ENCODE results near the gene DNAH17.

DNAH17 gene

DNA sequence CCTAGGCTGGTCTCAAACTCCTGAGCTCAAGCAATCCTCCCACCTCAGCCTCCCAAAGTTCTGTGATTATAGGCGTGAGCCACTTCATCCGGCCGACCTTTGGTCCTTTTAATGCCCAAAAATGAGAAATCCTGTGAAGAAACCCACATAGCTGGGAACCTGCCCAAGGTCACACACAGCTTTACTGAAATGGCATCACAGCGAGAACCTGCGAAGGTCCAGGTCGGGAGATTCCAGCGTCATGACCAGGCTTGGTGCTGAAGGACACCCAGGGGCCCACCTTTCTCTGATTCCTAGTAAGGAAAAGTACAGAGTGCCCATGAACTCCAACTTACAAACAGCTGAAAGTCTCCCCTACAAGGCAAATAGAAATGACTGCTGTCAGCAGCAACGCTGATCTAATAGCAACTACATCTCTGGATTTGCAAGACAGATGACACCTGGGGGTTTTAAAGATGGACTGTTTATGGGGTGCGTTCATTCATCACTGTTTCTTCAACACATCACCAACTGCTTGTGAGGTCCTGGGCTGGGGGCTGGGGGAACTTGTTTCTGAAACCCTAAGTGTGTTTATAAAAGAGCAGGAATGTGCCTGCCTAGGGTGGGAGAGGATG lies 24.5 kb upstream of the DNAH17 start:
- DNase-seq = no peak

DNA sequence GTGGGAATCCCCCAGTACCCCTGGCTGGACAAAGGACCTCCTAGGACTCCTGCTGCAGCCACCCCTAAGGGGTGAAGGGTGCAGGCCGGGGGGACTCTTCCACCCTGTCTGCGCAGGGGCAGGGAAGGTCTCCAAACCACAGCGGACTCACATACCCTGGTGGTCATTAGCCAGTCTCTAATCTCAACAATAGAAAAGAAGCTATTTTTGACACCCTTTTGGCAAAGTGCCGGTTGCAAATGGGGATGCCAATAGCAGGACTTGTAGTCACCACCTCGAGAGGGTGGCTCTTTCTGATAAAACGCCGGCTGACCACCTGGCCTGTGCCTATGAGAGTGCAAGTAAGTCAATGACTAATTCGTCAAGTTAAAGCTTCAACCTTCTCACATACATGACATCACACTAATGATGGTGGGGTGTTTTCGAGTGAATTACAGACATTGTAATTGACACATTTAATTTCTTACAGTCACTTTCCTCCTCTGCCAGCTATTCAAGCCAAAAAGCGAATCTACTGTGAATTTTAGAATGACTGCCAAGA lies 23.1 kb upstream of the DNAH17 start:
- no peak for DNase-seq

DNA sequence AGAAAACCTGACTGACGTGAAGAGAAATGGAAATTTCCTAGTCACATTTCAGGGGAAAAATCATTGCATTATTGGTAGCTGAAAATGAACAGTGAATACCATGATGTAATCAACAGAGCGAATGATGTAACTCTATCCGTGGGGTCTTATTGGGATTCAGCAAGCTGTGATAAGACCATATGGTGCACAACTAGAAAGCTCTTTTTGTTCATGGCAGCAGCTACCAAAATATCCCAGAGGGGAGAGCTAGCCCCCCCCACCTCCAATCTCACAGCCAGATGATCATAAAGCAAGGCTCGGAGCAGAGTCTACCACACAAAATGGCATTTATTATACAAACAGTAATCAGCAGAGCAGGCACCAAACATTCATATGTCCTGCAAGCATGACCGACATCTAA lies 22.2 kb upstream of the DNAH17 start:
- DNase-seq = no peak

DNA sequence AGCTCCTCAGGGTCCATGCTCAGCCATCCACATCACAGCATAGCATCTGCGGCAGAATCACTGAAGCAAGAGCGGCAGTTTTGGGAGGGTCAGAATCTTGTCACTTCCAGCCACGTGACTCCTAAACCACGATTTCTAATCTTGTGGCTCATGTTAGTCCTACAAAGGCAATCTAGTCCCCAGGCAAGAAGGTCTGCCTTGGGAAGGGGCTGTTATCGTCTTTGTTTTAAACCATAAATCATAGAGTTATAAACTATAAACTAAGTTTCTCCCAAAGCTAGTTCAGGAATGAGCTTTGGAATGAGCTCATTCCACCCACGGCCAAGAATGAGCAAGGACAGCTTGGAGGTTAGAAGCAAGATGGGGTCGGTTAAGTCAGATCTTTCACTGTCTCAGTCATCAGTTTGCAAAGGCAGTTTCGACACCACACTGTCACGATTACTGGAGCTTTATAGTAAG lies 20.8 kb upstream of the DNAH17 start:
- DNase-seq = no peak

DNA sequence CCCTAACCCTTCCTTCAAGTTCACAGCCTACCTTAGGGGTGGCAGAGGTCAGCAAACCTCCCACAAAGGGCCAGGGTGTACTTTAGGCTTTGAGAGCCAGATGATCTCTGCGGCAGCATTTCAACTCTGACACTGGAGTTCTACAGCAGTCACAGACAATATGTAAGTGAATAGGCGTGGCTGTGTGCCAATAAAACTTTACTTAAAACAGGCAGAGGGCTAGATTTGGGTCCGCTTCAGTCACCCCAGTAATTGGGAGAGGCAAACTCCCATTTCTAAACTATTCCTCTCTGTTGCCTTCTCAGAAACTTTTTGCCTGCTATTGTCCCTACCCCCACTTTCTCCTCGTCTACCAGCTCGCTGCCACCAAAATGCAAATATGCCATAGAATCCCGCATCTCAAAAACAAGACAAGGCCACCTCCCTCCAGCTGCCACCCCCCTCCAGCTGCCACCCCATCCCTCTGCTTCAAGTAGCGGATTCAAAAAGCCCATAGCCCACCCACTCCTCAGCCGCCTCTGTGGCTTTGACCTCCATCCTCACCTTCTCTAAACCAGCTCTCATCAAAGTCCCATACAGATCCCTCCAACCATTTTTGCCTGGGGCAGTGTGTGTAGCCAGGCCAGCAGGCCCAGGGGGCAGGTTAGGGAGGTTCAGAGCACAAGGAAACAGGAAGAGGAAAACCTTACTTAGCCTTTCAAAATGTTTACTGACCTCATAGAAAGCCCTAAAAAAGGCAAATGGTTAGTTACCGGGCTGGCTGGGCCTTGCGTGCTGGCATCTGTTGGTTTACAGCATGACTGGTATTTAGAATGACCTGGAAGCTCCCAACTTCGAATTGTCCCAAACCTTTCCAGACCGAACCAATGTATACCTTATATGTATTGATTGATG lies 19.9 kb upstream of the DNAH17 start:
- DNase-seq = peak; percentile 17

DNA sequence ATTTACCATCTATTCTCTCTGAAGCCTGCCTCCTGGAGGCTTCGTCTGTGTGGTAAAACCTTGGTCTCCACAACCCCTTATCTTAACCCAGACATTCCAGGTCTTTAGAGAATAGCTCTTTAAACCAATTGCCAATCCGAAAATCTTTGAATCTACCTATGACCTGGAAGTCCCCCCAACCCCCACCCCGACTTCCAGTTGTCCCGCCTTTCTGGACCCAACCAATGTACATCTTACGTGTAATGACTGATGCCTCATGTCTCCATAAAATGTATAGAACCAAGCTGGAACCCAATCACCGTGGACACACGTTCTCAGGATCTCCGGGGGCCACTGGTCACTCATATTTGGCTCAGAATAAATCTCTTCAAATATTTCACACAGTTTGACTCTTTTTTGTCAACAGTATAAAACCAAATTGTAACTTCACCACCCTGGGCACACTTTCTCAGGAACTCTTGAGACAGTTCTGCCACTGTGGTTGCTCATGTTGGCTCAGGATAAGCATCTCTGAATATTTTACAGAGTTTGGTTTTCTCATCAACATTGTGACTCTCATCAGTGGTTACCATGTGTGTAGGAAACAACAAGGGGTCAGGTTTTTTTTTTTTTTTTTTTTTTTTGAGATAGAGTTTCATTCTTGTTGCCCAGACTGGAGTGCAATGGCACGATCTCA lies 18.1 kb upstream of the DNAH17 start:
- DNase-seq = peak; percentile 20

DNA sequence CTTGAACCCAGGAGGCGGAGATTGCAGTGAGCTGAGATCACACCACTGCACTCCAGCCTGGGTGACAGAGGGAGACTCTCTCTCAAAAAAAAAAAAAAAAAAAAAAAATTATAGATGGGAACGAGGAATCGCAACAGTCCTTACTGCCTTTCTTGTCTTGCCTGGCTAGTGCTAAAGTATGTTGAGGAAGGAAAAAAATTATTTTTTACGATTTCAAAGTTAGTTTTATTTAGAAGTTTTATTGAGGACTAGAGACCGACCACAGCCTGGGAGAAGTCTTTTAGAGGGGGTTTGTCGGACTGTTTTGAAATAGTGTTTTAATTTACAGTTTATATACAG lies 15.8 kb upstream of the DNAH17 start:
- DNase-seq = no peak

DNA sequence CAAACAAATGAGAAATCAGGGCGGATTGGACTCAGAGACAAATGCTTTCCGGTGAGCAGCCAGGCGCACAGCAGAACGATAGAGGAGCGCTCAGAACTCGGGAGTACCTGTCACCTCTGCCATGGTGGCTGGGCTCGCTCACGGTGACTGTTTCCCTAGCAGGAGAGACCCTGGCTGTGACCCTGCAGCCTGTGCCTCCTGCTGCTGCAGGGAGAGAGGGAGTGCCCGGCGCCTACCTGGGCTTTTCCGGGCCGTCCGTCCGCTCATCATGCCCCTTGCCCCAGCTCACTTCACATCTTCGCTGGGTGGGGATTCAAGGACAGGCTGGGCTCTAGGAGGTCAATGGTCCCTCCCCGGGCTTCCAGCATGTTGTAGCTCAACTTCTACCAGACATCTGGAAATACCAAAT lies 14.1 kb upstream of the DNAH17 start:
- no peak for DNase-seq

DNA sequence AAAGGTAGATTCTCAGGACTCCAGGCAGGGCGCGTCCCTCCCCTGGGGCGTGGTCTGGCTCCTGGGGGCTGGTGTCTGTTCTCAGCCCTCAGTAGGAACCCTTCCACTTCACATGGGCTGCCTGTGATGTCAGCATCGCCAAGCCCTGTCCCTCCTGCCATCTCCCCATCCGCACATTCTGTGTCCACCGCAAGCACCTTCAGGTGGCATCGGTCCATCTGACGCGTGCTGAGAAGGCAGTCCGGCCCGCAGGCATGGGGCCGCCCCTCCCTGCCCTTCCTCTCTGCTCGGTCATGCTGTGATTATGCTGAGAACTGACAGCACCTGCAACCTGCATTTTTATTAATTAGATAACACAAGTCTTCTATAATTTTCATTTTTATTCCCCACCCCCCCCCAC lies 12.7 kb upstream of the DNAH17 start:
- peak; percentile 6 for DNase-seq

DNA sequence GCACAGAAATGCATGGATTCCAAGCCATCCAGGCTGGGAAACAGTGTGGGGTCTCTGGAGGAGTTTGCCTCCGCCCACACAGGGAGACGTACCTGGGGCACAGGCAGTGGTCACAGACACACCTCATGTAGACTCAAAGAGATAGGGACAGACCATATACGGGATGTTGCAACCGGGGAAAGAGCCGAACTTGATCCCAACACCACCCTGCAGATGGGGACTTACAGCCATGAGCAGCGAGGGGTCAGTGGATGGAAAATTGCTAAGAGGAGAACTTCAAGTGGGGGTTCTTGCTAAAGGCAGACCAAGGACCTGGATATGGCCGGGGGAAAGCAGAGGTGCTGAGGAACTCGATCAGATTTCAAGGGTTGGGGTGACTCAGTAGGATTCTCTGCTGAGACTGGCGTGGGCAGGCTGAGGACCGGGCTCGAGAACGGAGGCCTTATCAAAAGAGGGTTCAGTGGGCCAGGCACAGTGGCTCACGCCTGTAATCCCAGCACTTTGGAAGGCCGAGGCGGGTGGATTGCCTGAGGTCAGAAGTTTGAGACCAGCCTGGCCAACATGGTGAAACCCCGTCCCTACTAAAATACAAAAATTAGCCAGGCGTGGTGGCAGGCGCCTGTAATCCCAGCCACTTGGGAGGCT lies 12.0 kb upstream of the DNAH17 start:
- DNase-seq = no peak

DNA sequence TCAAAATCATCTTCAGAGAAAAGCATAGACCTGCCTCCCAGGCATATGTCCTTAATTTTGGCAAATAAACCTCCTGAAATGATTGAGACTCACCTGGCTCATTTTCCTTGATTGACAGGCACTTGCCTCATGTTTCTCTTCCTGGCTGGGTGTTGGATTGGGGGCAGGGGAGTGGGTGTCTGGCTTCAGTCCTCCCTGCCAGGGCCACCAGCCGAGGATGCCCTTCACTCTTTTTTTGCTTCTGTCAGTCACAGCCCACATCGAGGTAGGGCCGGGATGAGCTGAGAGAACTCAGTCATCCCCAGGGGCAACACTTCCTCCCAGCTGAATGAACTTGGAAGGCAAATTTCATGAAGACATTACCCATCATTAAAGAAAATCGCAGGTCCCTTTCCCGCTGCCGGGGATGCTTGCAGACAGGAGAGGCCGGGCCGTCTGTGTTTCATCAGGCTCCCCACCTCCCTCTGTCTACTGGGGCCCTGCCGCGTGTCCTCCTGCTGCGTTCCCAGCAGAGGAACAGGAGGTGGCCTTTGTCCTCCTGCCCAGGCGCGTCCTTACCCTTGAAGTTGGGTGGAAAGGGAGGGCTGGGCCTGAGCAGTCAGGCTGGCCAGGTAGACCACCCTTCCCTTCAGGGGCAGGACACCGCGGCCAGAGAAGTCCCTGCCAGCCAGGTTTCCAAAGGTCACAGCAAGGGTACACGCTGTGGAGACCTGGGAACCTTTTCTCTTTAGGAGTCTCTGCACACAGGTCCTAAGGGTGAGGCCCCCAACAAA lies 11.2 kb upstream of the DNAH17 start:
- DNase-seq = peak; percentile 14

DNA sequence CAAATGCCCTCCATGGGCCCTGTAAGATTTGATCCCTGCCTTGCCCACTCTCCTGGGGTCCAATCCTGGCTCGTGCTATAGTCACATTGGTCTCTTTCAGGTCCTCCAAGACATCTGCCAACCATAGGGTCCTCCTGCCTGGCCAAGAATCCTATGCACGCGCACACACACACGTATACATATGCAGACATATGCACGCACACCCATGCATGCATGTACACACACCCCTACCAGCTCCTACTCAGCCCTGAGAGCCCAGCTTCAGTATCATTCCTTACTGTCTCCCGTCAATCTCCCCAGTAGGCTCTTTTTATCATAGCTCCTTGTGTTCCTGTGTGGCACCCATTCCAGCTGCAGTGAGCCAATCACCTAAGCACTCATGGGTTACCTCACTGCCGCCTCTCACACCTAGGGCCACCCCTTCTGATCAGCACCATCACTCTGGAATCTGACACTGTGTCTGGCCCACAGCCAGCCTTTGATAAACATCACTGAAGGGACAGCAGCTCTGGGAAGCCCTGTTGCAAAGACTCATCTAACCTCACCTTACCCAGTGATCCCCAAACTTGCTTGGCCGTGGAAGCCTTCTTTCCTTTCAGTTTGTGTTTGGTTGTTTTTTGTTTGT lies 7.9 kb upstream of the DNAH17 start:
- DNase-seq = no peak

DNA sequence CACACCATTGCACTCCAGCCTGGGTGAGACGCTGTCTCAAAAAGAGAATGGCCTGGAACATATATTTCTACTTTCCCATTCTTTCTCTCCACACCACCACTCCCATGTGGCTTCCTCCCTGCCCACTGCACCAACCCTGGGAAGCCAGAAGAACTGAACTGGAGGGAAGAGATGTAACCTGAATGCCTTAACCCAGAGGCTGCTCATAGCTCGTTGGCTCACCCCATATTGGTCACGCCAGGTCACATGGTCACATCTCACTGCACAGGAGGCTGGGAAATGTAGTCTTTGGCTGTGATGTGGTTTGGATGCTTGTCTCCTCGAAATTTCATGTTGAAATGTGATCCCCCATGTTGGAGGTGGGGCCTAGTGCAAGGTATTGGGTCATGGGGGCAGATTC lies 5.9 kb upstream of the DNAH17 start:
- no peak for DNase-seq

DNA sequence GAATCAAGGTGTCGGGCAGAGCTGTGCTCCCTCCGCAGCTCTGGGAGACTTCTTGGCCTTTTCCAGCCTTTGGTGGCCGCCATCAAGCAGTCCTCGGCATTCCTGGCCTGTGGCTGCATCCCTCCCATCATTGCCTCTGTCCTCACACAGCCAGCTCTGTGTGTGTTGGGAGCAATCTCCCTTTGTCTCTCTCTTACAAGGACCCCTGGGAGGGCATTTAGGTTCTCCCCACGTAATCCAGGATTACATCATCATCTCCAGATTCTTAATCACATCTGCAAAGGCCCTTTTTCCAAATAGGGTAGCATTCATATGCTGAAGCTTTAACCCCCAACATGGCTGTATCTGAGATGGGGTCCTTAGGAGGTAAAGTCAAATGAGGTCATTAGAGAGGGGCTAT lies 4.1 kb upstream of the DNAH17 start:
- DNase-seq = no peak

DNA sequence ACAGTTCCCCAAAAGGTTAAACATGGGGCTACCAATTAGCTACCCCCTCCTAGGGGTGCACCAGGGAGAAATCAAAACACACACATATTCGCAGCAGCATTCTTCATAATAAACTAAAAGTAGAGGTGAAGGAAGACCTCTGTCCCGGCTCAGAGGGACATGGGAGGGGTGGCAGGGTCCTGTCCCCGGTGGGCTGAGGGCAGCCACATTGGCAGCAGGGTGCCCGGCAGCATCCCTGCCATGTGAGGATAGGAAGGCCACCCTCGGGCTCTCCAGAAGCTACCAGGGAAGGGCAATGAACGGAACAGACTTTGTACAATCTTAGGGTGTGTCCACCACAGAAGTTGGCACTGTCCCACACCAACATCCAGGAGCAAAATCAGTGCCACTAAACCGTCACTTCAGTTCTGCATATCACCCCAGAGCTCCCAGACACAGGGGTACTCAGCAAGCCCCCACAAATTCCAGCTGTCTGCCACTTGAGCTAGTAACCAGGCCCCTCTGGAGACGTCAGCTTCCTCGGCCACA lies 3.1 kb upstream of the DNAH17 start:
- no peak for DNase-seq

DNA sequence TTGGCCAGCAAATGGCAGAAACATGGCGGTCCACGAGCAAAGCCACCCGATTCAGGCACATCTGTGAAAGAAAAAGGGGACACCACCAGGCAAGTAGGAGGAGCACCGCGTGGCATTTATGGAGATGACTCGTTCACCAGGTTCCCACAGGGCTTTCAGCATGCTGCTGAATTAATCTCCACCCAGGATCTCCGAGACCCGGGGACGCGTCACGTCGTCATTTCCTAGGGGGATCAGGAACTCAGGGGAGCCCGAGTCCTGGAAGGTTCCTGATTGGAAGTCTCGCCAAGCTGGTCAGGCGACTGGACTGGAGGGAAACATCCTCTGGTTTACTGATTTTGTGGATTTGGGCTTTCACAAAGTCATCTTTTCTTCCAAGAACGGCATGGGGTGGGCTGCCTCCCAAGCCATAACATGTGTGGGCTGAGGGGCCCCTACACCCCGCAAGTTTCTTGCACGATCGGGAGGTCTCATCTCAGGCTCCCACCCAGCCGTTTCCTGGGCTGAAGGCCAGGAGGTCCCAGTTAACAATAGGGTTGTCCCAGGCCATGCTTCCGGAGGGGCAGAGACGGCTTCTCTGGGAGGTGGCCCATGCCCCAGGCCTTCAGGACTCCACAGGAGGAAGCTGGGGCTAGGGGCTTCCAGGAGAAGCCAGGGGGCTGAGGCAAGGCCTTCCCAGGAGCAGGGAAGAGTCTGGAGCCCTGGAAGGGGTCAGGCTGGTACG lies 645 bp downstream of the DNAH17 start:
- no peak for DNase-seq

DNA sequence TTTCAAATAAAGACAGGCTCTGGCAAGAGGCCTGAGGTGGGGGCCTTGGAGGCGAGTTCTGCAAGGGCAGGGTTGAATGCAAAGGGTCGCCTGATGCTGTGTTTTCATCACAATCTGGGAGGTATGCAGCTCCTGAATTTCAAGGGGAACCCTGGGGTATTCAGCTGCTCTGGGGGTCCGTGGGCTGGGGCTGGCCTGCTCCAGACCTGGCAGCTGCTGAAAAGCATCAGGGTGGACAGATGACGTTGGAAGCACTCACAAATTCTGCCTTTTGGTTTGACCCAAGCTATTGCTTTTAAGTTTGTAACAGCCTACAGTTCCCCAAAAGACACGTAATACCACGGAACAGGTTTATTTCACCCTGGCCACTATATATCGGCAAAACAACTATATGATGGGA lies 1.3 kb downstream of the DNAH17 start:
- no peak for DNase-seq

DNA sequence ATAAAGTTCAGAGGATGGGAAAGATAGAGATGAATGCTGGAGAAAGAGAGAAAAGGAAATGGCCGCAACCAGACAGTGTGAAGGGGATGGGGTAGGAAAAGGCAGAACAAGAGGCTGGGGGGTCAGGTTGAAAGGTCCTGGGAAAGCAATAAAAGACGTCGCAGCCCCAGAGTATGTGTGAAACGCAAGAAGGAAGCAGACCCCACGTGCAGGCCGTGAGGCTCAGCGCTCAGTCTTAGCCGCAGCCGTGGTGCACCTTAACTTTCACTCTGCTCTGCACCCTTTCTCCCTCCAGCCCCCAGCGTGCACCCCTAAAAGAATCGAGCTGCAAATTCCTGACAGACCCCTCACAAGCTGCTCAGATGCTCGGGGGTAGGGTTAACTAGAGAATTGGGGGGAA lies 1.9 kb downstream of the DNAH17 start:
- no peak for DNase-seq

DNA sequence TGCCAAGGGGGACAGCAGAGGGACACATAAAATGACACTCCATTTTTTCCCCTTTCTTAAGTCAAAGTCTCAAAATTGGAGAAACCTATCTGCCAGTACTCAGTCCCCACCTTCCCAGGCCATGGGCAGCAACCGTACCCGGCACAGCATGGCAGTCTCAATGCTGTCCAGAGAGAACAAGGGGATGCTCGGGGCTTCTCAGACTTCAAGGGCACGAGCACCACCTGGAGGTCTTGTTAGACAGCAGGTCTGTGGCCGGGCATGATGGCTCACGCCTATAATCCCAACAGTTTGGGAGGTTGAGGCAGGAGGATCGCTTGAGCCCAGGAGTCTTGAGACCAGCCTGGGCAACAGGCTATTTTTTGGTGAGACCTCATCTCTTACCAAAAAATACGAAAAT lies 3.2 kb downstream of the DNAH17 start:
- DNase-seq = no peak

DNA sequence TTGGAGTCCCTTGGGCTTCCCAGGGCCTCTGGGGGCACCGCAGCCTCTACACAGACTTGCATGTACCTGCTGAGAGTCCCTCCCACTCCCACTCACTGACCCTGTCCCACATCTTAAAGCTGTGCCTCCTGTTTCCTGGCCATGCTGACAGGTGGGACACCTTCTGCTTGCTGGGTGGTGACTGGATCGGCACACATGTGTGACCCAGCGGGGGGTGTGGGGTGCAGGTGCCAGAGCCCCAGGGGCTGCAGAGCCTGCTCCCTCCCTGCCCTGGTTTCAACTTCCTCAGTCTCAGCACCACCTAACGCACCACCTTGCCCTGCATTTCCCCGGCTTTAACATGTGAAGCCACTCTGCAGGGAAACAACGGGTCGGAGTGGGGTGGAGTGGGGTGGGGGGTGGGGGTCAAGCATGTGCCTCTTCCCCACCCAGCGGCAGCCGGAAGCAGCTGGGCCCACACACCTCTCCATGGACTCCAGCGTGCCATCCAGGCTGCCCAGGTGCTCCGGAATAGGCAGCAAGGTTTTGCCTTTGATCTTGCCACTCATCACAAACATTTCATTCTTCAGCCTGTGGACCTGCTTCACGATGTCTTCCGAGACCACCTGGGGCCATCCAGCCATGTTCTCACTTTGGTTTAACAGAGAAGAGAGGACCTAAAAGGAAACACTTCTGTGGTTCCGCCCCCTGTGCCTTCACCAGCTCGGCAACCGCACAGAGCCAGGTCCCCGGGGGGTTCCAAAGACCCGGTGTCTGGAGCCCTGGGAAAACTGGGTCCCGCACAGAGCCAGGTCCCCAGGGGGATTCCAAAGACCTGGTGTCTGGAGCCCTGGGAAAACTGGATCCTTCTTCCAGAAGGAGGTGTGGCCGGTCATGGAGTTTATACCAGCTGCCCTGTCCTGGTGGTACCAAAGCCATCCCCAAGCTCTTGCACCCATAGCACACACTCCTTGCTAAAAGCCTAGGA lies 4.7 kb downstream of the DNAH17 start:
- DNase-seq = no peak
